H1 (cell line): ENCODE measurements around the gene SLC6A12. TPM values are rescaled to one million over a fixed set of nuclear protein-coding genes. Genes with fewer than 3 reads are reported as not detected.
"Not testable (repeated sequence)": the region's sequence is repeated elsewhere in the genome, so short reads cannot be mapped to it uniquely, and the experiment has no call there.

Experiments used
- CTCF ChIA-PET: fragments of 300-600 bp; sonication (Branson Sonifier 250); formaldehyde crosslinking; loops from one replicate; lab custom pipeline; 2021; ENCODE audit not compliant: partially characterized antibody; lab: Charles Lee
- POLR2A ChIA-PET: fragments of 300-600 bp; sonication (Branson Sonifier 250); formaldehyde crosslinking; loops from one replicate; lab custom pipeline; 2021; ENCODE audit warnings: inconsistent platforms; ENCODE audit not compliant: partially characterized antibody; lab: Charles Lee
- DNase-seq, 2 experiments: peaks; one replicate each; pipeline versions ENCODE4 v3.0.0 to v3.0.0-alpha.2; 2010 to 2022; ENCODE audit warnings: low spot score in 2 of 2, low read depth in 1 of 2, mixed read lengths in 1 of 2
- FAIRE-seq: peaks from 2 replicates; lab custom pipeline; 2011; peaks lifted over from hg19 to GRCh38; lab: Jason Lieb, UNC
- H2AFZ ChIP-seq: 2 replicates; pipeline ENCODE4 v1.8.1; 2012; ENCODE audit warnings: low read length, inconsistent platforms
- H2AK5ac ChIP-seq: 2 replicates; pipeline ENCODE4 v1.6.1; 2013; ENCODE audit warnings: low read depth, low read length
- H2BK120ac ChIP-seq: replicated peaks from 2 replicates; pipeline ENCODE3; 2013; ENCODE audit warnings: low read depth, low read length, inconsistent platforms
- H2BK12ac ChIP-seq: 2 replicates; pipeline ENCODE4 v1.6.1; 2013; ENCODE audit warnings: low read depth, low read length
- H2BK15ac ChIP-seq: 2 replicates; pipeline ENCODE4 v1.6.1; 2013; ENCODE audit warnings: low read length
- H2BK20ac ChIP-seq: 2 replicates; pipeline ENCODE4 v1.6.1; 2013; ENCODE audit warnings: low read length
- H2BK5ac ChIP-seq: 2 replicates; pipeline ENCODE4 v1.6.1; 2013; ENCODE audit warnings: low read depth, low read length
- H3K14ac ChIP-seq: 2 replicates; pipeline ENCODE4 v1.6.1; 2013; ENCODE audit warnings: inconsistent platforms; ENCODE audit not compliant: insufficient read length
- H3K18ac ChIP-seq: 2 replicates; pipeline ENCODE4 v1.6.1; 2013; ENCODE audit warnings: low read length; ENCODE audit errors: extremely low read depth
- H3K23ac ChIP-seq: 2 replicates; pipeline ENCODE4 v1.6.1; 2013; ENCODE audit warnings: inconsistent platforms; ENCODE audit not compliant: insufficient read length
- H3K23me2 ChIP-seq: 2 replicates; pipeline ENCODE4 v1.6.1; 2013; ENCODE audit warnings: low read depth, low read length
- H3K27ac ChIP-seq: 2 replicates; pipeline ENCODE4 v1.6.1; 2011; ENCODE audit warnings: low read depth, low read length, inconsistent platforms
- H3K27me3 ChIP-seq, 4 experiments: replicated peaks in 1 of 4; 1 replicate in 1 of 4; 2 replicates in 3 of 4; pipeline versions ENCODE4 v1.6.1 to v1.8.1; 2011 to 2013; ENCODE audit warnings: low read length in 3 of 4, mild to moderate bottlenecking in 3 of 4, inconsistent platforms in 2 of 4, mixed read lengths in 2 of 4, moderate library complexity in 1 of 4; ENCODE audit not compliant: control insufficient read depth in 3 of 4, insufficient read depth in 3 of 4; ENCODE audit errors: extremely low read depth in 1 of 4
- H3K36me3 ChIP-seq, 4 experiments: 2 replicates each; pipeline versions ENCODE4 v1.6.1 to v1.8.1; 2011 to 2013; ENCODE audit warnings: mild to moderate bottlenecking in 4 of 4, low read length in 3 of 4, moderate library complexity in 2 of 4, control low read depth in 1 of 4, inconsistent platforms in 1 of 4; ENCODE audit not compliant: insufficient read depth in 4 of 4, control insufficient read depth in 2 of 4
- H3K4ac ChIP-seq: replicated peaks from 2 replicates; pipeline ENCODE3; 2013; ENCODE audit warnings: low read length, low read depth, mixed read lengths, inconsistent platforms; ENCODE audit not compliant: insufficient read length
- H3K4me1 ChIP-seq, 4 experiments: replicated peaks in 1 of 4; 1 replicate in 1 of 4; 2 replicates in 3 of 4; pipeline versions ENCODE4 v1.6.1 to v1.8.1; 2011 to 2013; ENCODE audit warnings: low read length in 3 of 4, inconsistent platforms in 2 of 4, mixed read lengths in 1 of 4; ENCODE audit not compliant: insufficient read depth in 4 of 4, control insufficient read depth in 3 of 4
- H3K4me2 ChIP-seq, 2 experiments: 2 replicates each; pipeline versions ENCODE4 v1.6.1 to v1.8.1; 2011 to 2013; ENCODE audit warnings: low read depth in 2 of 2, low read length in 2 of 2, control low read depth in 1 of 2, inconsistent platforms in 1 of 2, mild to moderate bottlenecking in 1 of 2; ENCODE audit not compliant: insufficient read depth in 1 of 2
- H3K4me3 ChIP-seq, 4 experiments: fragments of 200-600, 300-600 bp in 1 of 4; sonication (generic), shearing (Covaris generic), sonication (Bioruptor Twin) in 1 of 4; 2 replicates each; pipeline versions ENCODE4 v1.5.1 to v1.8.1; 2011 to 2016; ENCODE audit warnings: low read length in 4 of 4, low read depth in 3 of 4, control low read depth in 2 of 4, inconsistent platforms in 2 of 4, mild to moderate bottlenecking in 2 of 4, mixed read lengths in 1 of 4, moderate library complexity in 1 of 4; ENCODE audit not compliant: insufficient read depth in 2 of 4; ENCODE audit errors: extremely low read depth in 1 of 4
- H3K56ac ChIP-seq: replicated peaks from 2 replicates; pipeline ENCODE3; 2013; ENCODE audit warnings: low read depth, mild to moderate bottlenecking, mixed read lengths, low read length, inconsistent platforms; ENCODE audit not compliant: insufficient read length
- H3K79me1 ChIP-seq: 2 replicates; pipeline ENCODE4 v1.6.1; 2013; ENCODE audit warnings: low read depth, low read length, control low read depth
- H3K79me2 ChIP-seq, 2 experiments: 2 replicates each; pipeline versions ENCODE4 v1.6.1 to v1.8.1; 2012 to 2013; ENCODE audit warnings: low read length in 2 of 2, mild to moderate bottlenecking in 2 of 2, inconsistent platforms in 1 of 2; ENCODE audit not compliant: insufficient read depth in 2 of 2, control insufficient read depth in 1 of 2
- H3K9ac ChIP-seq, 4 experiments: replicated peaks in 1 of 4; 1 replicate in 1 of 4; 2 replicates in 3 of 4; pipeline versions ENCODE4 v1.6.1 to v1.8.1; 2011 to 2013; ENCODE audit warnings: low read depth in 3 of 4, low read length in 3 of 4, control low read depth in 2 of 4, mild to moderate bottlenecking in 2 of 4, moderate library complexity in 2 of 4, inconsistent platforms in 1 of 4; ENCODE audit errors: extremely low read depth in 1 of 4
- H3K9me3 ChIP-seq, 2 experiments: 2 replicates each; pipeline versions ENCODE4 v1.6.1 to v1.8.1; 2012 to 2013; ENCODE audit warnings: mild to moderate bottlenecking in 2 of 2, moderate library complexity in 2 of 2, control low read depth in 1 of 2, inconsistent platforms in 1 of 2, low read depth in 1 of 2, low read length in 1 of 2, mixed read lengths in 1 of 2; ENCODE audit not compliant: insufficient read depth in 2 of 2
- H4K20me1 ChIP-seq, 2 experiments: replicated peaks in 1 of 2; 2 replicates each; pipeline versions ENCODE3 to v1.8.1; 2011 to 2013; ENCODE audit warnings: inconsistent platforms in 2 of 2, low read length in 2 of 2, mild to moderate bottlenecking in 1 of 2; ENCODE audit not compliant: insufficient read depth in 2 of 2, control insufficient read depth in 1 of 2
- H4K5ac ChIP-seq: 2 replicates; pipeline ENCODE4 v1.6.1; 2013; ENCODE audit warnings: low read length, low read depth, mixed read lengths, inconsistent platforms; ENCODE audit not compliant: insufficient read length
- H4K8ac ChIP-seq: 2 replicates; pipeline ENCODE4 v1.8.0; 2013; ENCODE audit warnings: mild to moderate bottlenecking, moderate library complexity, low read length, inconsistent platforms; ENCODE audit not compliant: insufficient read depth; ENCODE audit errors: extremely low read depth
- H4K91ac ChIP-seq: replicated peaks from 2 replicates; pipeline ENCODE3; 2013; ENCODE audit warnings: low read length, mixed read lengths, inconsistent platforms; ENCODE audit not compliant: insufficient read length
- CEBPB ChIP-seq: IDR thresholded peaks from 2 replicates; pipeline ENCODE4 v1.6.1; 2012; ENCODE audit warnings: low read depth, low read length
- FOSL1 ChIP-seq: IDR thresholded peaks from 2 replicates; pipeline ENCODE4 v1.6.1; 2011; ENCODE audit warnings: mild to moderate bottlenecking, low read depth, low read length, moderate library complexity; ENCODE audit not compliant: insufficient read depth
- JUND ChIP-seq: IDR thresholded peaks from 2 replicates; pipeline ENCODE4 v1.6.1; 2011; ENCODE audit warnings: mild to moderate bottlenecking, improper control_type of control experiment, low read length
- whole genome bisulfite sequencing, 2 experiments: shearing (Covaris generic) in 1 of 2; methylation state at CpG; one replicate each; pipeline versions ENCODE4 v1.1.6 to v1.1.7; 2013 to 2015; ENCODE audit warnings: low lambda C conversion rate in 2 of 2, mixed read lengths in 2 of 2, inconsistent platforms in 1 of 2, low coverage in 1 of 2, missing lambda C conversion rate in 1 of 2; ENCODE audit not compliant: insufficient replicate concordance in 2 of 2, insufficient coverage in 1 of 2, insufficient read length in 1 of 2; ENCODE audit errors: extremely low coverage in 1 of 2, missing lambda C conversion rate in 1 of 2; 5-methylcytosine and 5-hydroxymethylcytosine counted together
- polyA plus RNA-seq, 7 experiments: library from polyadenylated mRNA; depleted of rRNA in 3 of 7; stranded (reverse) in 5 of 7; unstranded in 2 of 7; fragments of >200 nt in 5 of 7; fragments of 200-250 nt in 2 of 7; gene quantifications; 1 replicate in 5 of 7; 2 replicates in 1 of 7; 4 replicates in 1 of 7; pipeline versions ENCODE4 v1.2.1 to v1.2.3, GENCODE V29; 2011 to 2013; ENCODE audit warnings: missing spikeins in 2 of 7, mixed read lengths in 2 of 7
- total RNA-seq: library from RNA; stranded (reverse); fragmentation: NEBNext Ultra II Directional; extraction: Animal tissue kit (Norgen Biotek cat#: 25700); gene quantifications from 2 replicates; pipeline ENCODE4 v1.2.1, GENCODE V29; 2021
- TF ChIP-seq, protein P1 (sequence below): IDR thresholded peaks from 2 replicates; pipeline ENCODE4 v1.6.1; 2011; ENCODE audit warnings: low read depth, mild to moderate bottlenecking, low read length; ENCODE audit not compliant: insufficient read depth

The SLC6A12 gene
- total and polyA plus RNA-seq, 2 of the 8 experiments (the other 6 are each of a cell fraction or from before 2014, with no cell fraction given): 0.70 to 1.1 TPM

GRCh38 chr12:236445-236844, 22.5 kb upstream of the SLC6A12 start (continued):
- TF ChIP-seq FOSL1: no peak
- TF ChIP-seq, protein P1, sequence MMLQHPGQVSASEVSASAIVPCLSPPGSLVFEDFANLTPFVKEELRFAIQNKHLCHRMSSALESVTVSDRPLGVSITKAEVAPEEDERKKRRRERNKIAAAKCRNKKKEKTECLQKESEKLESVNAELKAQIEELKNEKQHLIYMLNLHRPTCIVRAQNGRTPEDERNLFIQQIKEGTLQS: no peak
- TF ChIP-seq JUND: no peak
- no peak for TF ChIP-seq CEBPB

GRCh38 chr12:235967-236366, 22.0 kb upstream of the SLC6A12 start:
- H3K23me2 ChIP-seq, H4K91ac ChIP-seq, H3K23ac ChIP-seq, H3K14ac ChIP-seq, DNase-seq, H4K5ac ChIP-seq, H3K9ac ChIP-seq, H3K4ac ChIP-seq, H2AFZ ChIP-seq, H3K18ac ChIP-seq, H3K79me1 ChIP-seq, H3K27me3 ChIP-seq, H3K4me1 ChIP-seq, H2BK5ac ChIP-seq, H2AK5ac ChIP-seq, POLR2A ChIA-PET, H3K4me2 ChIP-seq, H4K20me1 ChIP-seq, H2BK15ac ChIP-seq, H3K79me2 ChIP-seq, H2BK20ac ChIP-seq, H2BK120ac ChIP-seq, H3K36me3 ChIP-seq, H4K8ac ChIP-seq, H3K4me3 ChIP-seq, H3K56ac ChIP-seq, H2BK12ac ChIP-seq, FAIRE-seq, H3K27ac ChIP-seq: not testable (repeated sequence)
- CTCF ChIA-PET: interaction anchor here (8.6 kb wide), 1 partner anchor 16 kb away, joined by 101 read pairs; no protein-coding TSS in a partner anchor
- WGBS, 2 experiments: 94% methylated on average over 4 of the region's 4 CpGs; no CpG with 5 or more reads in 1 of the 2 experiments
- H3K9me3 ChIP-seq: peaks cover 8 to 13% of the 10 kb centered on the region in 2 experiments
